DMS 273 (cell line): Measurements from ENCODE around the gene MED22.

Experiments used
- DNase-seq: peaks from one replicate; lab custom pipeline; 2025; ENCODE audit not compliant: unreplicated experiment; lab: John Stamatoyannopoulos, UW

Gene MED22

DNA sequence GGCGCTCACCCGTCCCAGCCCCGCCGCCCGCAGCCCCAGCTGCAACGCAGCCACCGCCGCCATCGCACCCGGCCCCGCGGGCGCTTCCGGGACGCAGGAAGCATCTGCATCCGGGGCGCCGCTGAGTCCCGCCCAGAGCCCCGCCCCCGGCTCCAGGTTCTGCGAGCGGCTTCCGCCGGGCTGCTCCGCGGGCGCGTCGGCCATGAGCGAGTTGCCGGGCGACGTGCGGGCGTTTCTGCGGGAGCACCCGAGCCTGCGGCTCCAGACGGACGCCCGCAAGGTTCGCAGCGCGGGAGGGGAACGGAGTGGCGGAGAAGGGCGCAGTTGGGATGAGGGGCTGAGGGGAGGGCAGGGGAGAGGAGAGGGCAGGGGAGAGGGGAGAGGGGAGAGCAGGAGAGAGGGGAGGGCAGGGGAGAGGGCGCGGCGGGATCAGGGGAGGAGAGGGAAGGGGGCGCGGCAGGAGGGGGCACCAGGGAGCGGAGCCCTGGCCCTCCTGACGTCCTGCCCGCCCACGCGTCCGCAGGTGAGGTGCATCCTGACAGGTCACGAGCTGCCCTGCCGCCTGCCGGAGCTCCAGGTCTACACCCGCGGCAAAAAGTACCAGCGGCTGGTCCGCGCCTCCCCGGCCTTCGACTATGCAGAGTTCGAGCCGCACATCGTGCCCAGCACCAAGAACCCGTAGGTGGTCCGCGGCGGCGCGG, 8.6 kb upstream of the MED22 start, which contains the start of the genes SURF1 and SURF2:
TSS of gene SURF1 (minus strand) at position 97 of the 701 bp plus-strand sequence. CDS start at position 63, 34 bp downstream.
TSS of gene SURF2 (plus strand) at position 160 of the 701 bp plus-strand sequence. CDS start at position 203, 43 bp downstream.
- peak; percentile 94 for DNase-seq

DNA sequence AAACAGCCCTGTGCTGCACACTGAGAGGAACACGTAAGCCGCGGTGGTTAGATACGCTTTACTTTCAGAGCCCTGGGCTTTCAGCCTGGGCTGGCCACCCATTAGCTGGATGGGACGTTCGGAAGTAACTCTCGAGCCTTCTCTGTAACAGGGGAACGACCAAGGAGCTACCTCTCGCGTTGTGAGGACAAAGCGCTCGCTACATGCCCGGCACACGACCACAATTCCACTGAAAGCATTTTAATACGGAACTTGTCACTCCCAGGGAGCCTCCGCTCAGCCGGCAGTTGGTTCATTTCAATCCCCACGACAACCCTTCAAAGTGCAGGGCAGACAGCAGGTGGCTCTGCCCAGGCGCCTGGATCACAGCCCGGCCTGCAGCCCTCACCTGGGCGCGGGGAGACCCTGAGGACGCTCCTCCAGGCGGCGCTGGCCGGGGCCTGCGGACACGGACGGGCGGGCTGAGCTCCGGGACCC, 8.0 kb upstream of the MED22 start:
- peak; percentile 76 for DNase-seq

DNA sequence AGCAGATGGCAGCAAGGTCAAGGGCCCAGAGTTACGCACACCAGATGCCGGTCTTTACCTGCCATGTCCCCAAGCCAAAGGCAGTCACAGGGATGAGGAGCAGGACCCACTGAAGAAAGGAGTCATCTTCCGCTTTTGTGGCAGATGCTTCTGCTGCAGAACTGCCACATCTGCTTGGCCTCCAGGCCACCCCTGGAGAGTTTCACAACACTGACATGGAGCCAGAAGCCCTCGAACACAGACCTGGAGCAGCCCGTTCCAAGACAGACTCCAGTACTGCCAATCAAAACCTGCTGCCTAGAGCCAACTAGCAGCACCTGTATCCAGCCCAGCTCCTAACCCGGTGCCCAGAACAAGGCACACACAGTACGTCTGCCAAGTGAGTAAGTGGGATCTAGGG, 6.8 kb upstream of the MED22 start:
- peak; percentile 76 for DNase-seq

- peak; percentile 51 for DNase-seq
Measured at GRCh38 chr9:133353548-133353947, 5.6 kb upstream of the MED22 start.

GRCh38 chr9:133352635-133353340, 4.9 kb upstream of the MED22 start:
- DNase-seq = peak; percentile 59

DNA sequence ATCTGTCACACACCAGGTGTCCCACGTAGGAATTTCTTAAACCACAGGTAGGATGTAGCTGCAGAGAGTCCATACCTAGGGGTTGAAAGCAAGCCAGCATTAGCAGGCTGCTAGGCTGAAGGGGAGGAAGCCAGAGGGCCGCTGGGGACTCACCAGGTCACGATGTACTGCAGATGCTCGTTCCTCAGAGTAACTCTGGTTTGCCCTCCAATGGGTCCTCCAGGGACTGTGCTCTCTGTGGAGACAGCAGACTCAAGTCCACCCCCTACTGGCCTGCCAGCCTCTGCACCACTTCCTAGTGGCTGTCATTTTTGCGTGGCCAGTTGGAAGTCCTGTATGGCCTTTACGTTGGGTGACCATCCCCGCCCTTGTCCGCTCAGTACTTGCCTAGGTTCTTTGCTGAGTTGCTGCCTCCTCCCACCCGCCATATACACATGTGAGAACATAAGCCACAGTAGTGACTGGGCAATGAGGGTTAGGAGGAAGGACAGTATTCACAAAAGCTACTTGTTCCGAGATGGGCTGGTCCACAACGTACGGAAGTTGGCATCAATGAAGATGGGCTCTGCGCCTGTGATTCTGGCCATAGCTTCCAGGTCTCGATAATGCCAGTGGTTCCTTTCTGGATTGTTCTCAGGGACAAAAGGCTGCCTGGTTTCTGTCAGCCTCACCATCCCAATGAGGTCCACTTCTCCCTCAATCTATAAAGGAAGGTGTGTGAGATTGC, 4.1 kb upstream of the MED22 start:
- peak; percentile 86 for DNase-seq

DNA sequence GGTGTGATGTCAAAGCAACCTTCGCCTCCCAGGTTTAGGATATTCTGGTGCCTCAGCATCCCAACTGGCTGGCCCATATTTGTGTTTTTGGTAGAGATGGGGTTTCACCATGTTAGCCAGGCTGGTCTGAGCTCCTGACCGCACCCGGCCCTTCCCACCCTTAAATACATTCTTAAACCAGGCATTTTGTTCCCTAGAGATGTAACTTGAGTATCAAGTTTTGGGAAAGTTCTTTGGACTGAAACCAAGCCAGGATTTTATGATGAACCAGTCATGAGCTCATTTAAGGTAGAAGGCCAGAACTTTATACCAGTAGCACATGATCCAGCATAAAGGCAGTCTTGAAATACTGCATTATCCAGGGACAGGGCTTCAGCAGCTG, 3.6 kb upstream of the MED22 start:
- peak; percentile 67 for DNase-seq

DNA sequence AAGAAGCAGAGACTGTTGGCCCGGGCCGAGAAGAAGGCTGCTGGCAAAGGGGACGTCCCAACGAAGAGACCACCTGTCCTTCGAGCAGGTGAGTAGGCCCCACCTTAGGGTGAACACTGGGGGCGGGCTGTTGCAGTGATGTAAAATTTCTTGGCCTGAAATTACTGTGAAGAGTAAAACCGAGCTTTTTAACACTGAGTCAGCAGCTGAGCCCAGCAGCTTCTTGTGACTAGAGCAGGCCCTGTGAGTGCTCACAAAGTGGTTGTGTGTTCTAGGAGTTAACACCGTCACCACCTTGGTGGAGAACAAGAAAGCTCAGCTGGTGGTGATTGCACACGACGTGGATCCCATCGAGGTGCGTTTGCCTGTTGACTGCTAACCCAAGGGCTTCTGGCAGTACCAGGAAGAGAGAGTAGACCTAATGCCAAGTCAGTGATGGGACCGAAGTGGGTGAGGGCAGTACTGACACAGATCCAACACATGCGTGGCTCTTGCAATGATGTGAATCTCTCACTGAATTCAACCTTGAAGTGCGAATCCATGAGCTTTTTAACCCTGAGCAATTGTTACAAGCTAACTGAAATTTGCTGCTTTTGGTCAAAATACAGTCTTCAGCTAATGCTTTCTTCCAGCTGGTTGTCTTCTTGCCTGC, 2.2 kb upstream of the MED22 start:
- DNase-seq = no peak

DNA sequence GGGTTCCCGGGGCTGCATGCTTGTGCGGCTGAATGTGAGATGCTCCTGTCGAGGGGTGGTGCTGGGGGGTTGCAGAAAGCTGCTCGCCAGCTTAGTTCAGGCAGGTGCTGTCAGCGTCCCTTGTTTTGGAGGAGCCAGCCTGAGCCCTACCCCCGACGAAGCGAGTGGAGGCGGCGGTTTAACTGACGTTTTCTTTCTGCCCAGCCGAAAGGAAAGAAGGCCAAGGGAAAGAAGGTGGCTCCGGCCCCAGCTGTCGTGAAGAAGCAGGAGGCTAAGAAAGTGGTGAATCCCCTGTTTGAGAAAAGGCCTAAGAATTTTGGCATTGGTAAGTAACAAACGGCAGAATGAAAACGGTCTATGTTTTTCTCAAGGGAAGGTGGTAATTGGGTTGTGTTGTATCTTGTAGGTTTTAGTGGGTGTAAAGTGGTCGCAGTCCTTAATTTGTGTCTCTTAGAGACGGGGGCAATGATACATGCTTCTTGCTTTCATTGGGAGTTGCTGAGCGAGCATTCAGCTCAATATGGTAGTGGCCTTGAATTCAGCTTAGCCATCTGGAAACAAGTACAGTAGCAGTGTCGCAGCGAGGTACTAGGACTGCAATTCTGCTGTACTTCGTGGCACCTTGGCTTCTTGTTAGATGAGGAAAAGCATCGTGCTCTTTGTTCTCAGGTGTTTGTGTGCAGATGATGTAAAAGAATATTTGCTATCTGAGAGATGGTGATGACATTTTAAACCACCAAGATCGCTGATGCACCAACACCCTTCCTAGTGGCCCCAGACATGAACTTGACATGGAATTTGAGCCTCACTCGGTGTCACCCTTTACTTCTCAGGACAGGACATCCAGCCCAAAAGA, 1.0 kb upstream of the MED22 start:
- no peak for DNase-seq

- peak; percentile 66 for DNase-seq
Measured at GRCh38 chr9:133347515-133347984, 381 bp downstream of the MED22 start.

DNA sequence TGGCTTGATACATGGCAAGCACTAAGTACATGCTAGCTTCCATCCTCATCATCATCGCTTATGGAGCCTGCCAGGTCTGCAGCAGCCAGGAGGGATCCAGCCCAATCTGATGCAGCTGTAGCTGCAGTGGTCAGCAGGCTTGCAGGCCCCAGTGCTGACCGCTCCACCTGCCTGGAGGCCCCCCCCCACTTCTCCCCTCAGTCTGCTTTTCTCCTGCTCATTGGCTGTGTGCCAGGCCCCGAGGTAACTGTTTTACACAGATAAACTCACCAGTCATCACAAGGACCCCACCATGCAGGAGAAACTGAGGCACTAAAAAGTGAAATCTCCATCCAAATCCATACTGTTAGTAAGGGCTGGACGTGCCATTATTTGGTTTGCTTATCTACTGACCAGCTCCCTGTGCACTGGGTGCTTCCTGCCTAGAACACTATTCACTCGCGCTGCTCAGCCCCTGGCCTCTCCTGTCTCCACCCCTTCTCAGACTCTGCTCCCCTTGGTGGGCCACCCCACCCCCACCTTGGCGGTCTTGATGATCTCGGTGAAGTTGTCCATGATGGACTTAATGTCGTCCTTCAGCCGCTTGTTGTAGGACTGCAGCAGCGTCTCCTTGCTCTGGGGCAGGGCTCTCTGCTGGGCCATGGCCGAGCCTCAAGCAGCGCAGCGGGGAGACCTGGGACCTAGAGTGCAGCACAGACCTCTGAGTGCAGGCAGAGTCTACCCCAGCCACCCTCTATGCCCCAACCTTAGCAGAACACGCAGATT, 1.7 kb downstream of the MED22 start:
- DNase-seq = no peak

DNA sequence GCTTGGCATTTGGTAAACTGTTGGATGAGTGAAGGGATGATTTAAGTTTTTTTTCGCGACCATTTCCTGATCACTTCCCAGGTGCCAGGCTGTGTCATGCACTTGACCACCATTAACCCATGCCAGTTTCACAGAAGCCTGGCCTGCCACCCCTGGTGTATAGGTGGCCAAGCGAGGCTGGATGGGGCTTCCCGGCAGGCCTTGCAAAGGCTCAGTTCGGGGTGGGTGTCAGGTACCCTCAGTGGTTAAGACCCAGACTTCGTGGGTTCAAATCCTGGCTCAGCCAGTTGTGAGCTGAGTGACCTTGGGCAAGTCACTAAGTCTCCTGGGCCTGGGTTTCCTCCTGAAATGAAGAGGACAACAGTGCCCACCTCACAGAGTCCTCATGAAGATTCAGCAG, 2.3 kb downstream of the MED22 start:
- DNase-seq = no peak

GRCh38 chr9:133344979-133345378, 3.0 kb downstream of the MED22 start:
- DNase-seq = no peak

- DNase-seq = no peak
Measured at GRCh38 chr9:133344071-133344470, 3.9 kb downstream of the MED22 start.

GRCh38 chr9:133342570-133342969, 5.4 kb downstream of the MED22 start:
- DNase-seq = peak; percentile 78

- peak; percentile 53 for DNase-seq
Measured at GRCh38 chr9:133342069-133342406, 5.9 kb downstream of the MED22 start.

DNA sequence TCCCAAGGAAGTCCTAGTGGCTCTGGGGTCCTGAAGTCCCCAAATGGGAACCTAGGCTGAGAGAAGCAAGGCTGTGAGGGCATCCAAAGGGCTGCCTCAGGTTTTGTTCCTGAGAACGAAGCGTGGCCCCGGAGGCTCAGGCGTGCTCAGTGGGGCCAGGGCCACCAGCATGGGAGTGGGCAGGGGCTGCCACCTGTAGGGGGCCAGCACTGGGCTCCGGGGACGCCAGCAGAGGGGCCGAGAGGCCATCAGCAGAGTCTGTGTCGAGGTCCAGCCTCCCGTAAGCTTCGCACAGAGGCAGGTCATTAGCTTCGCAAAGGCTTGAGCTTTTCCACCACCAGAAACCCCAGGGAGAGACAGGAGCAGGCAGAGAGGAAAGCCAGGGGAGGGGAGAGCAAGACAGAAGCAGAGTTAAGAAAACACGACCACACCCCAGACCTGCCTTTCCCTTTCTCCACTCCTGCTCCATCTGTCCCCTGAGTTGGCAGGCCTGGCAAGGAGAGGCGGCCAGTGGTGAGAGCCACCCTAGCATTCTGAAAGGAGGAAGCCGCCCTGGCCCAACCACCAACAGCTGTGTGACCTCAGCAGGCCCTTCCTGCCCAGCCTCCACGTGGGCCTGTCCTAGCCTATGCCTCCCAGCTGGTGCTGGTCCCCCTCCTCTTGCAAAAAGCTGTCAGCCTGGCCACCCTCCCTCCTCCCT, 6.4 kb downstream of the MED22 start:
- DNase-seq = peak; percentile 53

DNA sequence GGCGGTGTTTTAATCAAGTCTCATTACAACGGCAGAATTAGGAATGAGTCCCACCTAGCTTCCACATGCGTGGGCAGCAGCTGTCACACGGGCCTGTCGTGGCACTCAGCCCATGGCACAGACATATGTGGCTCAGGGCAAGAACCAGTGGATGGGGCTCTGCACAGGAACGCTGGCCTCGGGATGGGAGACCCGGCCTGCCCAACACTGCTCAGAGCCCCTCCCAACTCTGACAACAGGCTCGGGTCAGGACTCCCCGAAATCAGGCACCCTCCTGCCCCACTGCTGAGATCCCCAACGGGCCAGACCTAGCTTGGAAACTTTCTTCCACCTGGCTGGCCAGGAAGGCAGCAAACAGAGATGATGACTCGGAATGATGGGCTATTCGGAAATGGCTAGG, 7.0 kb downstream of the MED22 start:
- no peak for DNase-seq

DNA sequence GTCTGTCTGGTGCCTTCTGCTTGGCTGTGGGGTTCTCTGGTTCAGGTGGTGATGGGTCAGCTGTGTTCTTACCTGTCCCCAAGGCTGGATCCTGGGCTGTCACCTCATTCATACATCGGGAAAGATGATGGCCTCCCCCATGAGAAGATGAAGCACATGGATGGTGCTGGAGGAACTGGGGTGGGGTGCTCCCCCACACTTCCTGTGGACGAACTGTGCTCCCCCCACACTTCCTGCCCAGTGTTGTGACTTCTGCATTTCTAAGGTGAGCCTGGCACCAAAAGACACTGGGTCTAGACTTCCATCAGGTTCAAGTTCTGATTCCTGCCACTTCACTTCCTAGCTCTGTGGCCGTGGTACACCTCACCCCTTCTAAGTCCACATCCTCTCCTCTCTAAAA, 7.7 kb downstream of the MED22 start:
- DNase-seq = no peak
